GM11168 (cell line): ENCODE data around the gene ADNP.

Experiments used
- in situ Hi-C: fragments of 300-500 bp; cut with MboI; formaldehyde crosslinking; loops from one replicate; pipeline ENCODE4 v1.12.0; 2022; ENCODE audit warnings: low sequenced_read_pairs; ENCODE audit not compliant: unreplicated experiment

ADNP gene

DNA sequence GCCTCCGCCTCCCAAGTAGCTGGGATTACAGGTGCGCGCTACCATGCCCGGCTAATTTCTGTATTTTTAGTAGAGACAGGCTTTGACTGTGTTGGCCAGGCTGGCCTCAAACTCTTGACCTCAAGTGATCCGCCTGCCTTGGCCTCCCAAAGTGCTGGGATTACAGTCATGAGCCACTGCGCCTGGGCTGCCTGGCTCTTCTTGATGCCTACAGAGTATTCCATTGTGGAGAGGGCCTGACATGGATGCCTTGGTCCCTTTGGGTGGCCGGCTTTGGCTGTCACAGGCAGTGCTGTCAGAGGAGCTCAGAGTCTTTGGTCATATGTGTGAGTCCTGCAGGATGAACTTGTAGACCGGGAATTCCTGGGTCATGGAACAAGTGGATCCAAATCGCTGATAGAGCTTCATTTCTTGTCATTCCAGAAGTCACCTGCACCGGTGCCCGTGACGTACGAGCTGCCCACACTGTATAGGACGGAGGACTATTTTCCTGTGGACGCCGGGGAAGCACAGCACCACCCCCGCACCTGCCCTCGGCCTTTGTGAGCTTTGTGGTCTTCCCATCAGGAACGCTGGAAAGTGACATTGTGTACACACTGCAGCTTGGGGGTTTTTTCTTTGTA is 55.1 kb downstream of the ADNP start:
- in situ Hi-C loops: no loop called here

DNA sequence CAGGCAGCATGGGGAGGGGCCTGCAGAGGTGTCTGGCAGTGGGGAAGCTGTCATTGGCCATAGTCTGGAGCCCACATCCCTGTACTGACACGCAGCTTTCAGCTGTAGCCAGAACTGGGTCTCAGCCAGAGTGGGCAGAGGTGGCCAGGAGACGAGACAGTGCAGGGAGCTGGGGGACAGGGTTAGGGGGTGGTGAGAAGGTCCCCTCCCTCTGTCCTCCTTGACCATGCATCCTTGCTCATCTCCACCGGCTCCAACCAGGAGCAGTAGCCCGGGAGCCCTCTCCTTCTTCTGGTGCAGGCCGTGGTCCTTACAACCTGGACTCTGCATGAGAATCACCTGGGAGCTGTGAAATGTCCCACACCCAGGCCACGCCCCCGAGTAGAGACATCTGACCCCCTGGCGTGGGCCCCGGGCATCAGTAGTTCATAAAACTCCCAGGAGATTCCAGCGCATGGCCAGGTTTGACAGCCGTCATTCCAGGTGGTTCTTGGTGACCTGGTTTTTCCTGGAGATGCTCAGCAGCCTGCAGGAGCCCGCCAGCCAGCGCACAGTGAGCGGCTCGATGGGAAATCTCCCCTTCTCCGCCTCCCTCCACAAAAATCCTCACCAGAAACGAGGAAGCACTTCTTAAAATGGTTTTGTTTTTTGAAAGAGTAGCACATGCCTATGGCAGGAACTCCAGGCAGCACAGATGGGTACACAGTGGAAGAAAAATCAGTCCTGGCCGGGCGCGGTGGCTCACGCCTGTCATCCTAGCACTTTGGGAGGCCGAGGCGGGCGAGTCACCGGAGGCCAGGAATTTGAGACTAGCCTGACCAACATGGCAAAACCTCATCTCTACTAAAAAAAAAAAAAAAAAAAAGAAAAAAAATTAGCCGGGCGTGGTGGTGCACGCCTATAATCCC is 56.2 kb downstream of the ADNP start:
- in situ Hi-C loops: no loop called here

DNA sequence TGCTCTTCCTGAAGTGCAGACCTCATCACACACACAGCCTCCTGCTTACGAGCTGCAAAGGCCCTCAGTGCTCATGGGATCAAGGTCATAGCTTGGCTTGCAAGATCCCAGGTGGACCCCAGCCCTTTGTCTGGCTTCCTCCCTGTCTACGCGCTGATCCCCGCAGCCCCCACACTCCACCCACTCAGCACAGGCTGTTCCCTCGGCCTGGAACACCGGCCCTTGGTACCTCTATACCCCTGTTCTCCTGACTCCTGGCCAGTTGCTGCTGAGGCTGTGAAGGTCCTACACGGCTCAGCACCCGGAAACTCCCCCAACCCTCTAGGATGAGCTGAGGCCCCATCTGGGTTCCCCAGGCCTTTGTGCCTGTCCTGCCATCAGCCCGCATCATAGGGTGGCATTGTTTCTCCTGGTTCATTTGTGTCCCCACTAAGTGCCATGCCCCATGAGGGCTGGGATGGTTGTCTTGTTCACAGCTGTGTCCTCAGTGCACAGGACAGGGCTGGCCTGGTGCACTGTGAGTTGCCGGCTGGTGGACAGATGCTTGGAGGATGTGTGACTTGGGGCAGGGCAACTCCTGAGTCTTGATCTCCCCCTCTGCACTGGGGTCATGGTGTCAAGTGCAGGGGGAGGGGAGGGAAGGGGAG is 57.0 kb downstream of the ADNP start:
- in situ Hi-C loops: no loop called here

DNA sequence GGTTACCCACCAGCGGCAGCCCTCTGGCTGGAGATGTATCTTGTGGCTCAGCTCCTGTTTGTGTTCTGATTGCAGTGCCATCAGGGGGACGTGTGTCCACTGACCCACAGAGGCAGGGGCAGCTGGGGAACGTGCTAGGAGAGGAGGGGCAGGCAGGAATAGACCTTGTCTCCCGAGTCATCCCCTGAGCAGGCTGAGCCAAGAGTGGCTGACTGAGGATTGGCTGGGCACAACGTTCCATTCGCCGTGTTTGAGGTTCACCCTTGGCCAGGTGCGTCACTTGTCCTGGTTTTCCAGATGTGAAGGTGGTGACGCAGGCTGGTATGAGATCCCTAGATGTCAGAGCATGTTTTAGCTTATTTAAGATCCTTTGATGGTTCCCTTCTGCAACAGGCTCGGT is 57.7 kb downstream of the ADNP start:
- in situ Hi-C loops: no loop called here

DNA sequence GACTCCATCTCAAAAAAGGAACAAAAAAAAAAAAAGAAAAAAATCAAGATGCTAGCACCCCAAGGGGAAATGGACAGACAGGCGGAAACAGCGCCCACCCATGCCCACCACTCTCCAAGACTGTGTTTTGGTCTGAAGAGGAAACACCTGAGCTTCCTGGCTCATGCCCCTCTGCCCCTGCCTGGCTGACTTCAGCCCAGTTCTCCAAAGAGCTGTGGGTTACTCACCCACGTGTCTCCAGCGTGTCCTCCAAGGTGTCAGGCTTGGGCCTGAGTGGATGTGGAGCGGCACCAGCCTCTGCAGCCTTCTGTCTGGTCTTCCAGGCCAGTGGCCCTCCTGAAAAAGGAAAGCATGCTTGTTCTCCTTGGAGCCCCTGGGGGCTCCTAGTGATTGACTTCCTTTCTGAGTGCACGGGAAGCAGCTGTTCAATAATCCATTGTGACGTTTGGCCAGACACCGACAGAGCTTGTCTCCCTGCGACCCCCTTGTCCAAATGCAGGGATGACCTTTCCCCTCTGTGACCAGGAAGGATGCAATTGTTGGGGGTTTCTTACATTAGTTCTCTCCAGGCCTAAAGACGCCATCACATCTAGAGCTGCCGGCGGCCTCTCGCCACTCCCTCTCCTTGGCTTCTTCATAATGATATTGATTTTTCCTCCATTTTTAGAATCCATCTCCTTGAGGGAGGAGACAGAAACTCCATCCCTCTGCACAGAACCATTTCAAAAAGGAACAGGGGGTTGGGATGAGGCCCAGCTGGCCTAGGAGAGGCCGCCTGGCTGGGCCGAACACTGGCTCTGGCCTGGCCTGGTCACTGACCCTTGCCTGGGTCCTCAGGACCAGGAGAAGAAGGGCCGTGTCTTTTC is 58.4 kb downstream of the ADNP start:
- in situ Hi-C loops: no loop called here

DNA sequence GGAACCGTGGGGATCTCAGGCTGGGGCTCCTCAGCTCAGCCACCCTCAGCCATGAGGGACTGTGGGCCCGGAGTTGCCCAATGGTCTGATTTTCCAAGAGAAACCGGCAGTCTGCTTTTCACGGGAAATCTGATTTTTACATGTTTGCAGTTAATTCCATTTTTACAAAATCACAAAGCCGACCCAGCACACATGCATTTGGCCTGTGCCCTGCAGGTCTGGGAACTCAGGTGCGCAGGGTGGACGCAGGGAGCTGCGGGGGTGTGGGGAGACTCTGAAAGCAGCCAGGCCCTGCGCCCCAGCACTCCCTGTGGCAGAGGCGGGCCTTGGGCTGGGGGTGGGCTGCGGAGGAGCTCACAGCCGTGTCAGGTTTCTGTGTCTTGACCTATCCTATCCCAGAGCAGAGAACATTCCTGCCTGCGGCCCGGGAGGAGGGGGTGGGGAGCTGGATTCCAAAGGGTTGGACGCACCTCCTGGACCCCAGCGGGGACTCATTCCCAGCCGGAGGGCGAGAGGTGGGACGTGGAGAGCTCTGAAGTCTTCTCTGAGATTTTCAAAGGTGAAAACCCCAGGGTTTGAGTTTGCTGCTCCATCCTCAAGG is 60.6 kb downstream of the ADNP start:
- in situ Hi-C loops: no loop called here

DNA sequence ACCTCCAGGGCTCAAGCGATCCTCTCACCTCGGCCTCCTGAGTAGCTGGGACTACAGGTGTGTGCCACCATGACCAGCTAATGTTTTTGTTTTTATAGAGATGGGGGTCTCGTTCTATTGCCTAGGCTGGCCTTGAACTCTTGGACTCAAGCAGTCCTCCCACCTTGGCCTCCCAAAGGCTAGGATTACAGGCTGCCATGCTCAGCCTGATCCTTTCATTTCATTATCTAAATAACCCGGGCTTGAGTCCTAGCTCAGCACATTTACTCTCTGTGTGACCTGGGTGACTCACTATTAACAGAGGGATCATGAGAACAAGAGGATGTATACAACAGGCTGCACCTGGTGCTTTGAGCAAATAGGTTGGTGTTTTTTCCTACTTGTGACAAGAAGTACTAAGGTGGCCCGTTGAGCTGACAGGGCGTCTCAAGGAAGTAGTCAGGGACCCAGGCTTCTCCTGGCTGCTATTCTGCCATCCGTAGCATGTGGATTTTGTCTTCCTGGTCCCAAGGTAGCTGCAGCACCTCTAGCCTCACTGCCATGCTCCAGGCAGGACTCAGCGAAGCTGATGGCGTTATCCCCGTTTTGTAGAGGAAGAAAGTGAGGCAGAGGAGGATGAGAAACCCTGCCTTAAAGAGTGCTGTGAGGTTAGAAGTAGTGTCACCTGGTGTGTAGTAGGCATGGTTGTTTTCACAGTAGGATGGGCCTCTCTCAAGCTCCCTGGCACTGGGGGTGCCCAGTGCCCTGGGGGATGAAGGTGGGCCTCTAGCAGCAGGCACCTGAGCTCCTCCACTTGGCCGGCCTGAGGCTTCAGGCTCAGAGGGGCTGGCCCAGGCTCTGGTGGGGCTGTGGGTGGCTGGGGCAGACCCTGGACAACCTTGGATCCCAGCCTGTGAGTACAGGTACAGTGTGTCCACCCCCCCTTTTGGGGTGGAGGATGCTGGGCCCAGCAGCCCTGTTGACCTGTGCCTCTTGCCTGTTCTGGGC is 62.4 kb downstream of the ADNP start:
- in situ Hi-C loops: no loop called here

DNA sequence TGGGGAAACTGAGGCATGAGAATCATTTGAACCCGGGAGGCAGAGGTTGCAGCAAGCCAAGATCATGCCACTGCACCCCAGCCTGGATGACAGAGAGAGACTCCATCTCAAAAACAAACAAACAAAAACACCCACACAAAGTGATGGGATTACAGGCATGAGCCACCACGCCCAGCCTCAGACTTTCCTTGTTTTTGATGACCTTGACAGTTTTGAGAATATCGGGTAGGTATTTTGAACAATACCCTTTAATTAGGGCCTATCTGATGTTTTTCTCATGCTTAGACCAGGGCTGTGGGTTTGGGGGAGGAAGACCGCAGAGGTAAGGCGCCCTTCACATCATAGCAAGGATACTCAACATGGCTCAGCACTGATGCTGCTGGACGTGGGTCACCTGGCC is 63.4 kb downstream of the ADNP start:
- in situ Hi-C loops: no loop called here

DNA sequence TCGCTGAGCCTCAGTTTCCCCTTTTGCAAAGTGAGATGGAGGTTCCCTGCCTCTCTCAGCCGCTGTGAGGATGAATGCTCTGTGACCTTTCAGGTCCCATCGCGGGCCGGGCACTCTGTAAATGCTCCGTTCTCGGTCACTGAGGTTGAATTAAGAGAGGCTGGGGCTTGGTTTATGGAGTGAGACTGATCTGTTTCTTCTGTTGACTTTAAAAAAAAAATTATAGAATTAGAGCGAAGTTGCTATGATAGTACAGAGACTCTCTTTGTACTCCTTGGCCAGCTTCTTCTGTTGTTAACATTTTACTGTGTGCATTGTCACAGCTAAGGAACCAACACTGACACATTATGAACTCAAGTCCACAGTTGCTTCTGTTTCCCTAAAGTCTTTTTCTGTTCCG is 64.4 kb downstream of the ADNP start:
- in situ Hi-C loops: no loop called here

DNA sequence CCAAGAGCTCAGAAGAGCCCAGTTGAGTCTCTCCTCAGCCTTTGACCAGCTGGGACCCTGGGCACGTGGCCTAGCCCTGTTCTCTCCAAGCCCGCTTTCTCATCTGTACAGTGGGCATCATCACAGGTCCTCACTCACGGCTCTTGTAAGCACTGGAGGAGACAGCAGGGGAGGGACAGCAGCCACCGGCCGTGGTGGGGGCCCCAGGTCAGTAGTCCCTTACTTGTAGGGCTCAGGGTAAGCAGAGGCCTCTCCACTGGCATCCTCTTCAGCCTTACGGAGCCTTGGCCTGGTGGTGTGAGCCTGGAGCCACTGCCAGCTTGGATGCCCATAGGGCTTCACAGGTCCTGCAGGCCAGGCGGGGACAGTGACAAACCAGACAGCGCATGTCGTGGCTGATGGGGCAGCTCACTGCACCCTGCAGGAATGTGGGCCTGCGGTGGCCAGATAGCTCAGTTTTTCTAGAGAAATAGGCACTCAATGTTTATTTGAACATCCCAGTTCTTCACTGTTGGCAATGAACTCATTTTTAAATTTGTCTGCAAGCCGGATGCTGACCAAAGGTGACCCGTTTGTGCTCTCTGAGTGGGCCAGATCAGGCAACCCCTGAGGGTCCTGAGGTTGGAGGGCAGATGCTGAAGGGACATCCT is 65.1 kb downstream of the ADNP start:
- in situ Hi-C loops: no loop called here

DNA sequence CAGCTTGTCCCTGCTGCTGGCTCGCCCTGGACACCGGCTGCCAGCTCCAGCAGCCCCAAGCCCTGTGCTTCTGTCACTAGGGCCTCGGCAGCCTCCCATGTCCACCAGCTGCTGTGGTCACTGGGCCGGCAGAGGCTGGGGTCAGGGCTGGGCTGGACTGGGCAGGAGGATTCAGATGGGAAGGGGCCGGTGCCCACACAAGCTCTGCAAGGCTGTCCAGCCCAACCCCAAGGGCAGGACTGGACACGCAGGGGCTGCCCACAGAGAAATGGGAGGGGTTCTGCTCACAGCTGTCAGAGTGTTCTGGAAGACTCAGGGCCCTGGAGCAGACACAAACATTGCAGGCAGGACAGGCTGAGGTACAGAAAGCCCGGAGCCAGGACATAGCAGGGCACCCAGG is 65.6 kb downstream of the ADNP start:
- in situ Hi-C loops: no loop called here

DNA sequence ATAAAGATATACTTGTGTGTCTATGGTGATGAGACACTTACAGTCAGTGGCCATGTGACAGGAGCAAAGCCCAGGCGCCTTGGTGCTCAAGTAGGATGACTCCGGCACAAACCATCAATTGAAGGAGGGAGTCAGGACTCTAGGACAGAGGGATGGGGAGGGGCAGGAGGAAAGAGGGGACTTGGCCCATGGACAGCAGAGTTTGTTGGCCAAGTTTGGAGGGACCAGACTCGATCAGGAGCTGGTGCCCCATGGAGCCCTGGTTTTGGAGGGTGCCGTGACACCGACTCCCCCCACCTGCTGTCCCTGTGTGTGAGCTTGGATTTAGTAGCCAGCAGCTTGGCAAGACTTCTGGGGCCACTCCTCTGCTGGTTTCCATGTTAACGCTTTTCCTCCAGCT is 66.1 kb downstream of the ADNP start:
- in situ Hi-C loops: no loop called here

DNA sequence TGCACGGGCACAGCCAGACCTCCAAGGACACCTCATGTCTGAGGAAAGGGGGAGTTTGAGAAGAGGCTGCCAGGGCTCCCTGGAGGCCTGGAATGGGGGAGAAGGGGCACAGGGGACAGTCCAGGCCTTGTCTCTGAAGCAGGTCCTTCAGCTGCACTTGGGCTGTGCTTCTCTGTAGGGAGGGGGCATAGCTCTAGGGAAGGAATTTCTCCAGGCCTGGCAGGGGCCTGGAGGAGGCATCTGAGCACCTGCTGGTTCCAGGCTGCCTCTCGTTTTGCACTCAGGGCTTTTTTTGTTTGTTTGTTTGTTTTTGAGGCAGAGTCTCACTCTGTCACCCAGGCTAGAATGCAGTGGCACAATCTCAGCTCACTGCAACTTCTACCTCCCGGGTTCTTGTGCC is 68.7 kb downstream of the ADNP start:
- in situ Hi-C loops: no loop called here

DNA sequence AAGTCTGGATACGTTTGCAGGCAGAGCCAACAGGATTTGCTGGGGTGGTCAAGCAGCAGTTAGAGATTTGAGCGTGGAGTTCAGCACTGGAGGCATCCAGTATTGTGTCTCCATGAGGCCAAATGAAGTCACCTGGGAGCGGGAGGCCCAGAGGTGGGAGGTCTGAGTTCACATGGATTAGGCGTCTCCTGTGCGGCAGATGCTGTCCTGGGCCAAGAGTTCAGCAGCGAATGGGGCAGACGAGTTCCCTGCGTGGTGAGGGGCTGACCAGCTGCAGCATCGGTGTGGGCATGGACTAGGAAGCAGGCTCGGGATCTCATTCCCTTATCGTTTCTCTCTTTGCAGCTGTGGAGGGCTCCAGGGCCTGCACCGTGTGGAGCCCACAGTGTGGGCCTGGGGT is 70.2 kb downstream of the ADNP start:
- in situ Hi-C loops: no loop called here

DNA sequence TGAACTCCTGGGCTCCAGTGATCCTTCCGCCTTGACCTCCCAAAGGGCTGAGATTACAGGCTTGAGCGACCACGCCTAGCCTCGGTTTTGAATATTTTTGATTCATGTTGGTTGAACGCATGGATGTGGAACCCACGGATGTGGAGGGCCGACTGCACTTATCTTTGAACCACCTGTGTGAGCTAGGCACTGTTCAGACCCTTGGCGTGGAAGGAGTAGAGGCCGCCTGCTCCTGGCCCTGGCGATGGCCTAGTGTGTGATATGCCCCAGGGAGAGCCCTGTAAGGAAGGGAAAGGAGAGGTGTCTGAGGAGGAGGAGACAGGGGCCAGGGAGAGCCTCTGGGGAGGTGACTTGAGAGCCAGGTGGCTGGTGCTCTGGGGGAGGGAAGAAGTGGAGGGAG is 72.1 kb downstream of the ADNP start:
- in situ Hi-C loops: no loop called here

DNA sequence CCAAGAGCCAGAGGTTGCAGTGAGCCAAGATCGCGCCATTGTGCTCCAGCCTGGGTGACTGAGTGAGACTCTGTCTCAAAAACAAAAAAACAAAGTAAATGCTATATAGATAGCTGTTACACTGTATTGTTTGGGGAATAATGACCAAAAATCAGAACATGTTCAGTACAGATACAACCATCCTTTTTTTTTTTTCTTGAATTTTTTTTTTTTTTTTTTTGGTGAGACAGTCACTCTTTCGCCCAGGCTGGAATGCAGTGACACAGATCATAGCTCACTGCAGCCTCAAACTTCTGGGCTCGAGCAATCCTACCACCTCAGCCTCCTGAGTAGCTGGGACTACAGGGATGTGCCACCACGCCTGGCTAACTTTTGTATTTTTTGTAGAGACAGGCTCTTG is 72.7 kb downstream of the ADNP start:
- in situ Hi-C loops: no loop called here

DNA sequence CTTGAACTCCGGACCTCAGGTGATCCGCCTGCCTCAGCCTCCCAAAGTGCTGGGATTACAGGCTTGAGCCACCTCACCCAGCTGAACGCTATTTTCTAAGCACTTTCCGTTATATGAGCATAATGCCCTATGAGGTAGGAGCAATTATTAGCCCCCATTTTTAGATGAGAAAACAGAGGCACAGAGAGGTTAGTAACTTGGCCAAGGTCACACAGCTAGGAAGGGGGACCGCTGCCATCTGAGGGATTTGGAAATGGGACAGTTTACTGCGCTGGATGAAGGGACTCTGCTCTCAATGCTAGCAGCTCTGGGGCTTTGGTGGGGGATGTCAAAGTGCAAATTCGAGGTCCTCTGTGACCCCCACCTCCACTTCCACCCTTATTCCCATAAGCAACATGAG is 73.9 kb downstream of the ADNP start:
- in situ Hi-C loops: no loop called here

DNA sequence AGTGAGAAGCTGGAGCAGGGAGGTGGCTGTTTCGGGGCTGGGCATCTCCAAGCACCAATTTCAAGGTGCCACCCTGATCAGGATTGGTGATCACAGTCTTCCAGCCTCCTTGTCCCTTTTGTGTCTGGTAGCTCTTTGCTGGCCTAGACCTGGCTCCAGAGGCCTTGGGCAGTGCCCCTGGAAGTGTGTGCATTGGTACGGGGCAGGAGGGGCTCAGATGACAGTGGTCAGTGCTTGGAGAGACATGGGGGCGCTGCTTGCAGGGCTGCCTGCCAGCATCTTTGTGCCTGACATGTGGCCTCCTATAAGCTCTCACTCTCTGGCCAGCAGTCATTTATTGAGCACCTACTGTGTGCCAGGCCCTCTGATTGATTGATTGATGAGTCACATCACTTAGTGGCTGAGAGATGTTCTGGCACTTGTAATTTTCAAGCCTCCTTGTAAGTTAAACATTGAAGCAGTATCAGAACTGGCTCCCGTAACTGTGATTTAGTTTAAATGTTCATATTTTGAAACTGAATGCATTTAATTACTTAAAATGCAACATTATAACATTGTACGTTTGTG is 74.7 kb downstream of the ADNP start:
- in situ Hi-C loops: no loop called here
